HTR-8/SVneo (cell line): Measurements from ENCODE around the gene YIF1A.
"Not testable (repeated sequence)": the region's sequence is repeated elsewhere in the genome, so short reads cannot be mapped to it uniquely, and the experiment has no call there.

Experiments used
- DNase-seq: peaks from one replicate; pipeline ENCODE4 v3.0.0; 2011; ENCODE audit warnings: low spot score, mixed read lengths; ENCODE audit not compliant: insufficient read length
- FAIRE-seq: peaks from 2 replicates; lab custom pipeline; 2011; peaks lifted over from hg19 to GRCh38; lab: Jason Lieb, UNC

The YIF1A gene

DNA sequence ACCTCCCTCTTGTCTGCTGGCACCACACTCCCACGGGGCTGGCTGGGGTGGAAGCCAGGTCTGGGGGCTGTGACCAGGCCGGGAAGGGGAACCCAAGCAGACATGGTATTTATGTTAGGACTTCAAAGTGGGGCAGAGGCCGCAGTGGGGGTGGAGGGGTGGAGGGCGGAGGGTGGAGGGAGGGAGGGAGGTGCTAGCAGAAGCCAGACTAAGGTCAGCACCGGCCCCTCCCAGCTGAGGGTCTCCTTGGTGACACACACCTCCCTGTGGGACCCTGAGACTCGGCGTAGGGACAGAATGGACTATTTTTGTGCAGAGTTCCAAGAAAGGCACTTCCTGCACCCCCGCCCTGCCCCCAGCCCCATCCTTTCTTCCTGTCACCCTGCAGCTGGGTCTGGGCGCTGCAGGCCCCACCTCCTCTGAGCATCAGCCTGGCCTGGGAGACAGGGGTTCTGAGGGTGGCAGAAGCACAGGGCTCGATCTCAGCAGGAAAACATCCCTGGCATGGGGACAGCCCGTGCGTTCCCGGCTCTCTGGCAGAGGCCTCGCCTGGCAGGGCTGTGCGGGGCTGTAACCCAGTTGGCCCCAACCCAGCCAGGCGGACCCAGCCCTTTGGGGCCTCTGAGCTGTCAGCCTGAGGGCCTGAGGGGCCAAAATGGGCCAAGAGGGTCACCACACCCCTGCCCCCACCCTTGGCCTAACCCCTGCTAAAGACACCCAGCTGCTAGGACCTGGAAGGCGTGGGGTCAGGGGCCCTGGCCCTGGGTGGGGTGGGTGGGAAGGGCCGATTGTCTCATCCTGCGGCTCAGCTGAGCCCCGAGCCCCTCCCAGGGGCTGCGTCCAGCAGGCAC, 37.5 kb upstream of the YIF1A start:
- no peak for FAIRE-seq
- DNase-seq = no peak

DNA sequence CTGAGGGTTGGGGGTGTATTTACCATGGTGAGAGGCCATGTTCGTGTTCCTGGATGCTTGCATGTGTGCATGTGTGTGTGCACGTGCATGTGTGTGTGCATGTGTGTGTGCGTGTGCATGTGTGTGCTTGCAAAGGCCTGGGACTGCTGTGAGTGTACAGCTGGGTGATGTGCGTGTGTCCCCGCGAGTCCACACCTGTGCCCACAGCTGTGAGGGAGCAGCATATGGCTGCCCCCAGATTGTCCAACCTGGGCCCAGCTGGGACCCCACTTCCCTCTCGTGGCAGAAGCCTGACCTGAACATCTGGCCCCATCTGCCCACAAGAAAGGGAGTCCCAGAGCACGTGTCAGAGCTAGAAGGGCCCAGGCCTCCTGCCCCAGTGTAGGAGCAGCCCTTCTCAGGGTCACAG, 36.3 kb upstream of the YIF1A start:
- FAIRE-seq = no peak
- DNase-seq = no peak

DNA sequence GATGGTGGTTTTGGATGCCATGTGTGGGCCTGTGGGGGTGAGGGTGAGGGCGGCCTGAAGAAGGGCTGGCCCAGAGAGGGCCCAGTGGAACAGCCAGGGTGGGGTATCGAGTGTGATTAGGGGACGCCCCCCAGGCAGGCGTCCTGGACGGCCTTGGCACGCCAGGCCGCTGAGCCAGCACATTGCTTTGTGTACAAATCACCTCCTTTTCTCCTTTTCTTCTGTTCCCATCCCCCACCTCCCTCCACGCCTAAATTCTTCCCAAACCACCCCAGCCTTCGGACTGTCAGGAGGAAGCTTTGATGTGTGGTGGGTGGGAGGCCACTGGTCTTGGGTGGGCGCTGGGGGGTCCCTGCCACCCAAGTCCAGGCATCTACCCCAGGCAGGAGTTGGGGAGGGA, 35.7 kb upstream of the YIF1A start:
- DNase-seq (no peak), FAIRE-seq (no peak)

DNA sequence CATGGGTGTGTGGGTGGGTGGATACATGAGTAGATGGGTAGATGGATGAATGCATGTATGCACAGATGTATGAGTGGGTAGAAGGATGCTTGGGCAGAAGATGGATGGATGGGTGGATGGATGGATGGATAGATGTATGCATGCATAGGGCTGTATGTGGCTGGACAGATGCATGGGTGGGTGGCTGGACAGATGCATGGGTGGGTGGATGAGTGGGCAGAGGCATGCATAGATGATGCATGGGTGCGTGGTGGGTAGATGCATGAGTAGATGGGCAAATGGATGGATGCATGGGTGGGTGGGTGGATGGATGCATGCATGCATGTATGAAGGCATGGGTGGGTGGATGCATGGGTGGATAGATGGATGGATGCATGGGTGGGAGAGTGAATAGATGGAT, 34.7 kb upstream of the YIF1A start:
- DNase-seq (no peak), FAIRE-seq (no peak)

DNA sequence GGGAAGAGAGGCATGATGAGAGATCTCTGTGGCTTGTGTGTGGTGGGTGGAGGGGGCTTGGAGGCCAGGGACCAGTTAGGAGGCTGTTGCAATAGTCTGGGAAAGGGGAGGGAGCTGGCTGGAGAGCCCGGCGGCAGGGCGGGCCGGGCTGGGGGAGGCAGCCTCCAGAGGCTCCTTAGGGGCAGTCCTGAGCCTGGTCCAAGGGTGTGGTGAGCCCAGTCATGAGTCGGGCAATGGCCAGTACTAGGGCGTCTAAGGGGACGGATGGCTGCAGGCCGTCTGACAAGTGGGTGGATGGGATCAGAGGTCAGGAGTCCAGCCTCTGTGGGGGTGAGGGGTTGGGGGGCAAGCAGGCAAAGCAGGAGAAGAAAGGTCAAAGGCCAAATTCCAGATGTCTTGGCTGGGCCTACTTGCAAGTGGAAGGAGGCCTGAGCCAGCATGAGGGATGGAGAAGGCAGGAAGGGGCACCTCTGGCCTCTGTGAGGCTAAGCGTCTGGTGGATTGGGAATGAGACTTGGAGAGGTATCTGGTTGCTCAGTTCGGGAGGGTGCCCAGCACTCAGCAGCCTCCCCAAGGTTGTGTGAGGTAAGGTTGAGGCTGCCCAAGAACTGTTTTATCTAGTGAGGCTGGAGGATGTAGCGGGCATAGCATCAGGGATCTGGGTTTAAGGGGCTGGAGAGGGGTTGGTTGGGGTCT, 33.9 kb upstream of the YIF1A start:
- FAIRE-seq (no peak), DNase-seq (no peak)

DNA sequence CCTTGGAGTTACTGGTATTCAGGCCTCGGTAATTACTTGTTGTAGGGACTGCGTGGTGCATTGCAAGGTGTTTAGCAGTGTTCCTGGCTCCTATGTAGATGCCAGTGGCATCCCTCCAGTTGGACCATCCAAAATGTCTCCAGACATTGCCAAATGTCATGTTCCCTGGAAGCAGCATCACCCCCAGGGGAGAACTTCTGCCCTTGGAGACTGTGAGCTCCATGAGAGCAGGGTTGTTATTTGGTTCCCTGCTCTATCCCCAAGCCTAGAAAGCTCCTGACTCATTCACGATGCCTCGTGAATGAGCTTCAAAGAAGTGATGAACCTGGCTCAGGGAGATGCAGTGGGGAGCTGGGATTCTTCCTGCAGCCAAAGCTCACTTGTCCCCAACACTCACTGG, 32.7 kb upstream of the YIF1A start:
- FAIRE-seq = peak; percentile 44
- no peak for DNase-seq

DNA sequence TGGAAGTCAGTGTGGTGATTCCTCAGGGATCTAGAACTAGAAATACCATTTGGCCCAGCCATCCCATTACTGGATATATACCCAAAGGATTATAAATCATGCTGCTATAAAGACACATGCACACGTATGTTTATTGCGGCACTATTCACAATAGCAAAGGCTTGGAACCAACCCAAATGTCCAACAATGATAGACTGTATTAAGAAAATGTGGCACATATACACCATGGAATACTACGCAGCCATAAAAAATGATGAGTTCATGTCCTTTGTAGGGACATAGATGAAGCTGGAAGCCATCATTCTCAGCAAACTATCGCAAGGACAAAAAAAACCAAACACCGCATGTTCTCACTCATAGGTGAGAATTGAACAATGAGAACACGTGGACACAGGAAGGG, 31.8 kb upstream of the YIF1A start:
- FAIRE-seq, DNase-seq: not testable (repeated sequence)

DNA sequence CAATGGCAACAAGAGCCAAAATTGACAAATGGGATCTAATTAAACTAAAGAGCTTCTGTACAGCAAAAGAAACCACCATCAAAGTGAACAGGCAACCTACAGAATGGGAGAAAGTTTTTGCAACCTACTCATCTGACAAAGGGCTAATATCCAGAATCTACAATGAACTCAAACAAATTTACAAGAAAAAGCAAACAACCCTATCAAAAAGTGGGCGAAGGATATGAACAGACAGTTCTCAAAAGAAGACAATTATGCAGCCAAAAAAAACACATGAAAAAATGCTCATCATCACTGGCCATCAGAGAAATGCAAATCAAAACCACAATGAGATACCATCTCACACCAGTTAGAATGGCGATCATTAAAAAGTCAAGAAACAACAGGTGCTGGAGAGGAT, 31.3 kb upstream of the YIF1A start:
- not testable (repeated sequence) for DNase-seq, FAIRE-seq

DNA sequence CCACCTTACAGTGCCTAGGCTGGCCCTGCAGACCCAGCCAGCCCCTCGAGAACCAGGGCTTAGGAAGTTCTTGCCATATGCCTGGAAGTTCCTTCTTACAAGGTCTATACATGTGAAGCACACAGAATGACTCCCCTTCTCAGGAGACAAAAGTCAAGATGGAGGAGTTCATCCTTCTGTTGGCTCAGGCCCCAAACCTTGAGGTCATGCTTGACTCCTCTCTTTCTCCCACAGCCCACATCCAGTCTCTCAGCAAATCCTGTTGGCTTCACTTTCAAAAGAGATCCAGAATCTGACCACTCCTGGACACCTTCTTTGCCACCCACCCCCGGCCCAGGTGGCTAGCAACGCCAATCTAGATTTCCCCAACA, 29.6 kb upstream of the YIF1A start:
- FAIRE-seq (no peak), DNase-seq (no peak)

DNA sequence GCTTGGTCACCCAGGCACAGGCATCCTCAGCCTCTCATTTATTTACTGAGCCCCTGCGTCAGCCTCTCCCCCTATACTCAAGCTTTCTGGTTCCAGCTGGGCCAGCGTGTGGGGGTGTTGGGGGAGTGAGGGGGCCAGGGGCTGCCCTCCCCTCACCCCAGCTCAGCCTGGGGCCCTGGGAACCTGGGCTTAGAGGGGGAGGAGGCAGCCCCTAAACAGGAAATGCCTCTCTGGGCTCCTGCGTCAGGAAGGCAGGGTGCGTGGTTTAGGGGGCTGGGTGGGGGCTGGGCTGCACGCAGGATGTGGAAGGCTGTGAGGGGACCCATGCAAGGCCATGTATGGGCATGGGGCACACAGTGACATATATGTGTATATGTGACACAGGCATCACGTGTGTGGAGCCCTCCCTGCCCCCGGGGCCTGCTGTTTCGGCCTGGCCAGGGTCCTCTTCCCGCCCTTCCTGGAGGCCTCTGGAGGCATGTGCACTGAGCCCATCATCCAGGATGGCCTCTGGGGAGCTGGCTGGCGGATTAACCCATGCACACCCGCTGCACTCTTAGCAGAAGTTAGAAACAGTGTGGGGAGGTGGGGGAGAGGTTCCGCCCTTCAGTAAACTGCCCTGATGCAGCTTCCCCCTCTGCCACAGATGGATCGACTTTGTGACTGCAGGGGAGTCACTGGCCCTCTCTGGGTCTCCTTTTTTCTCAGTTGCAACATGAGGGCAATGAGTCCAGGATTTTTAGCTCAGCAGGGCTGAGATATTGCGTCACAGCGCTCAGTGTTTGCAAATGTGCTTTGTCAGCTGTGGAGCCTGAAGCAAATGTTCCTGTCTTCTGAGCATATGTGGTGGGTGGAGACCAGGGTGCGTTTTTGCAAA, 29.0 kb upstream of the YIF1A start:
- FAIRE-seq = peak; percentile 97
- DNase-seq = no peak

DNA sequence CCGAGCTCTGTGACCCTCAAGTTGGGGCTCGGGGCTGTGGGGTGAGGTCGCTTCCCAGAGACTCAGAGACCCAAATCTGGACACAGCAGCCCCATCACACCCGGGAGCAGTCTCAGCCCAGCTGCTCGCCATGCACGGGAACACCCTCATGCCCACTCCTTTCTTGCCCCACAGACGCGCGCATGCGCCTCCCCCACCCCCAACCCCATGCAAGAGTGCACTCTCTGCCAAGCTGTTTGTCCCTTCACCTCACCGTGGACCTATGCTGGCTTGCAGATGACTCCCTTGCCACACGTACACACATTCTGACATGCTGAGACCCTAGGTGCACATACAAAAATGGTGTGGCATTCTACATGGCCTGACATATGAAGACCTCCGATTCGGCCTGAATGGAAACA, 28.4 kb upstream of the YIF1A start:
- DNase-seq = no peak
- FAIRE-seq = peak; percentile 93

DNA sequence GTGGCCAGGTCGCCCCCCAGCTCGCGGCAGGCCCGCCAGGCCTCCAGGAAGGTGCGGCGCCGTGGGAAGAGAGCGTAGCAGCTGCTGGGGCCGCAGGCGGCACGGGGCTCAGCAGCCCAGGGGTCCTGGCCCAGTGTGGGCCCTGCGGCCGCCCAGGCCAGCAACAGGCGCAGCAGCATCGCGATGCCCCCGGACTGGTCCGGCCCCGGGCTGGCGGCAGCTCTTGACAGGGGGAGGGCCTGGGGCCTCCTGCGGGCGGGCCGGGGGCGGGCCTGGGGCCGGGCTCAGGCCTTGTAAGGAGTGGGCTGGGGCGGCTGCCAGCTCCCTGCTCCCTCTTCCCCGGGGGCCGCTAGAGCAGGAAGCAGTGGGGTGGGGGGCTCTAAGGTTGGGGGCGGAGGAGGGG, 27.9 kb upstream of the YIF1A start, which contains the start of gene CD248:
Gene CD248, minus strand, starts transcription at position 196 of the 403 bp plus-strand sequence. Its CDS starts 17 bp downstream, at position 179.
- no peak for DNase-seq

DNA sequence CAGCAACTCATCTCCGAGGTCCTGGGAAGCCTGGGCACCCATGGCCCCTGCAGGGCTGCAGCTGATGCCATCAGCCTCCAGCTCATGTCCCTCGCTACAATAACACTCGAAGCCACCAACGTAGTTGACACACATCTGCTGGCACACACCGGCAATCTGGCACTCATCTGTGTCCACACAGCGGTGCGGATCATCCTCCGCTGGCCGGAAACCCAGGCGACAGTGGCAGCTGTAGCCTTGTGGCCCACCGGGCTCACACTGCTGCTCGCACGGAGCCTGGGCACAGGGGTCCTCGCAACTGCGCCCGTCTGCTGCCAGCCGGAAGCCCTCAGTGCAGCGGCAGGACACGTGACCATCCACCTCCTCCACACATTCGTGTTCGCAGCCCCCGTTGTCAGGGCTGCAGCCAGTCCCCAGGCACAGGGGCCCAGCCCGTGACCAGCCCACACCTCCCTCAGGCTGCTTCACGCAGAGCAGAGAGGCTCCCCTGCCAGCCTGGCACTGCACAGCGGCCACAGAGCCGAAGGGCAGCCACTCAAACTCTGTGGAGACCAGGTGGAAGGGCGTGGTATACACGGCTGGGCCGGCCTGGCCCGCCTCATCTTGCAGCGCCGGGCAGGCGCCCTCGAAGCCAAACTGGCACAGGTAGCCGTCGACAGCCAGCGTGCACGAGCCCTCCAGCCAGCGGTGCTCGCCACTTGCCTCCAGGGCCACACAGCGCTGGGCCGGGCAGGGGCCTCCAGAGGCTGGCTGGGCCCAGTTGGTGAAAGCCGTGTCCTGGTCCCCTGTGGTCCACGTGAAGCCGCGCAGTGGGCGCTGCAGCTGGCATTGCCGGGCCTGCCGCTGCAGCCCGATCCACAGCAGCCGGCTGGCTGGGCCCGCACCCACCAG, 27.2 kb upstream of the YIF1A start:
- DNase-seq (no peak), FAIRE-seq (peak; percentile 93)

More for the DNA sequence above, 27.9 kb upstream of the YIF1A start, which contains the start of gene CD248:
- FAIRE-seq = no peak

DNA sequence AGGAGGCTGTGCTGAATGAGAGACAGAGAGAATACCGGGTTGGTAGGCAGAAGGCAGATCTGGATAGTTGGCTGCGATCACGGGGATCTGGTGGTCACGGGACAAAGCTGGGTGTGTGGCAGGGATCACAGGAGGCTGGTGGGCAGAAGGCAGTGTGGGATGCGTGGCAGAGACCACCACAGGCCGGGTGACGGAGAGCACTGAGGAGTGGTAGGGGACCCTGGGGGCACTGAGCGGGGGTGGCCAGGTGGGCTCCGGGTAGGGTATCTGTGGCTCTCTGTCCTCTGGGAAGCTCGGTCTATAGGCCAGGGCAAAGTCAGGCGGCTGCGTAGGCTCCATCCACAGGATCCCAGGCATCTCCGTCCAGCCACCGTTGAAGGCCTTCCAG, 26.5 kb upstream of the YIF1A start:
- DNase-seq (no peak), FAIRE-seq (peak; percentile 80)

DNA sequence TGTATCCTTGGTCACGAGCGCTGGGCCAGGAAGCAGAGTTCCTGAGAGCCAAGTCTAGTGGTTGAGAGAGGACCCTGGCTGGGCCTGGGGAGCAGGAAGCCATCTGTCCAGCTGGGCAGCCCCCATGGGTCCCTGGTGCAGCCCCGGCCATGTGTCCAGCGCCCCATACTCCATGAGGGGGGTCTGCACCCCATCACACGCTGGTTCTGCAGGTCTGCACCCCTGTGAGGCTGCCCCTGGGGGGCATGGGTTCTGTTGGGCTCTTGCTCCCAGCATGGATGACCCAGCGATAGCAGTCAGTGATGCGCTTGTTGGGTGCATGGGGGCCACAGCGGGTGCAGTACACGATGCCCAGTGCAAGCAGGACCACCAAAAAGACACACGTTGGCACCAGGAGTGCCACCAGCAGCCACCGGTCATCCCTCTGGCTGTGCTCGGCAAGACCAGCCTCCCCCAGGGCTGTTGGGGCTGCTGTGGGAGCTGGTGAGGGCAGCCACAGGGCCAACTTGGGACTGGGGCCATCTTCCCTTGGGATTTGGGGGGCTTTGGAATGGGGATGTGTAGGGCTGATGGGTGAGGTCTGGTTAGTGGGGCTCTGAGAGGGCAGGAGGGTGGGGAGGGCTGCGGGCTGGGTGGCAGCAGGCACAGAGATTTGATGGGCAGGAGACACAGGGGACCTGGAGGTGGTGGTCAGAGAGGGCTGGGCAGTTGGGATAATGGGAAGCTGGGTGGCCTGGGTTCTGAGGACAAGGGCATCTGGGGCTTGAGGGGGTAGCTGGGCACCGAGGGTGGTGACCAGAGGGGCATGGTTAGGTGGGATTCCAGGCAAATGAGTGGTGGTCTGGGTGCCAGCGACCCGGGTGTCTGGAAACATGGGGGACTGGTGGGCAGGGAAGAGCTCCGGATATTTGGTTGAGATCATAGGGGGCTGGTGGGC, 25.9 kb upstream of the YIF1A start:
- peak; percentile 64 for FAIRE-seq
- DNase-seq = no peak

DNA sequence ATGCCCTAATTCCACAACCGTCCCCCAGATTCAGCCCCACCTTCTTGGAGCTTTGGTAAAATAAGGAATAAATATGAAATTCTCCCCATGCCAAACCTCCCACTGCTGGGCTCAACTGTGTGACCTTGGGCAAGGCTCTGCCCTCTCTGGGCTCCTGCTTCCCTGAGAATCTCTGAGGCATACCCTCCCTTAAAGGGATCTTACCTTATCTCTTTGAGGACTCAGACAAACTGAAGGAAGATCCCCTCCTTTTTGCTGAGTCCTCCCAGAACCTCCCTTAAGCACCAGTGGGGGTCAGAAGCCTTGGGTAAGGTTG, 25.2 kb upstream of the YIF1A start:
- DNase-seq = no peak
- peak; percentile 31 for FAIRE-seq

DNA sequence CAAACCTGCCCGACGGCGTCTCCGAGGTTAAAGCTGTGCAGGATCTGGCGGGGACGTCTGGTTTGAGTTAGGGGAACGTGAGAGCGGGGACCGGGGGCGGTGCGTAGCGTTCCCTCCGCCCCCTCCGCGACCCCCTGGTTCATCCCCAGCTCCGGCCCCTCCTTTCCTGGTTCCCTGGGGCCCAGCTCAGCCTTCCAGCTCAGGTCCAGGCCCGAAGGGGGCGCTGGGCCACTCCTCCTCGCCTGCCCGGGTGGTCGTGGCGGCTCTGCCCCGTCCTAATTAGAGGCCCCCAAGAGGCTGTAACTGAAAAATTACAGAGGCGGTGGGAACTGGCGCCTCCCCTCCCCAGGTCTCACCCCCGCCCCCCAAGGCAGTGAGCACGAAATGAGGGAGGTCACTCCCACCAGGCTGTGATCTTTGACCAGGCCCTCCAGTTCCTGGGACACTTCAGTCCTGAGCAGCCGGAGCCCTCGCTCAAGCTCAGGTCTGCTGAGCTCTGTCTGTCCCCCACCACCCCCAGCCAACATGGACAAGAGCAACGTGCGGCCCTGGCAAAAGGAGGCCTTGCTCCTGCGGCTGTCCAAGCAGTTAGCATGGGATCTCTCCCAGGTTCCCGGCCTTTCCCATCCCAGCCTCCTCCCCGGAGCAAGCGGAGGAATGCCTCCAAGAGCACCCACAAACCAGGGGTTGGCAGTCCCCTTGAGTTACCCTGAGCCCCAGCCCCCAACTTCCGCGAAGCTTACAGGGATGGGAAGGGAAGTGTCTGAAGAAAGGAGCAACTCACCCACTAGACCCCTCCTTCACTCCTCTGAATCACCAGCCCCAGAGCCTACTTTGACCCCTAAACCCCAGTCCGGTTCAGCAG, 24.6 kb upstream of the YIF1A start:
- DNase-seq (no peak), FAIRE-seq (peak; percentile 74)
